HG02678 (cell line): ENCODE data around the gene TSACC.
"Not testable (repeated sequence)": the region's sequence is repeated elsewhere in the genome, so short reads cannot be mapped to it uniquely, and the experiment has no call there.

Experiments
- ATAC-seq: cut with Tn5 transposase; IDR thresholded peaks from one replicate; pipeline ENCODE4 v1.9.1; 2021; ENCODE audit warnings: mild to moderate bottlenecking, moderate library complexity; ENCODE audit not compliant: unreplicated experiment

Gene TSACC

GRCh38 chr1:156346035-156346434 is 7.7 kb downstream of the TSACC start:
- not testable (repeated sequence) for ATAC-seq

- ATAC-seq = no peak
Measured at GRCh38 chr1:156346636-156347035, 8.3 kb downstream of the TSACC start.

- ATAC-seq = no peak
Measured at GRCh38 chr1:156347331-156347730, 9.0 kb downstream of the TSACC start.

GRCh38 chr1:156352481-156352880 is 14.2 kb downstream of the TSACC start:
- ATAC-seq = not testable (repeated sequence)

- ATAC-seq = no peak
Measured at GRCh38 chr1:156356262-156356874, 18.0 kb downstream of the TSACC start.

GRCh38 chr1:156356875-156357534 is 18.7 kb downstream of the TSACC start:
- peak; percentile 74 for ATAC-seq

GRCh38 chr1:156357977-156358376 is 19.7 kb downstream of the TSACC start:
- no peak for ATAC-seq

GRCh38 chr1:156358641-156359040 is 20.3 kb downstream of the TSACC start:
- ATAC-seq = no peak

- ATAC-seq = no peak
Measured at GRCh38 chr1:156359249-156359648, 20.9 kb downstream of the TSACC start.

- no peak for ATAC-seq
Measured at GRCh38 chr1:156359973-156360372, 21.6 kb downstream of the TSACC start.

- no peak for ATAC-seq
Measured at GRCh38 chr1:156360534-156360933, 22.2 kb downstream of the TSACC start.

GRCh38 chr1:156365754-156366153 is 27.4 kb downstream of the TSACC start:
- no peak for ATAC-seq

GRCh38 chr1:156366378-156367166 is 28.2 kb downstream of the TSACC start:
- no peak for ATAC-seq

- ATAC-seq = no peak
Measured at GRCh38 chr1:156367383-156368156, 29.2 kb downstream of the TSACC start.

- ATAC-seq = no peak
Measured at GRCh38 chr1:156368157-156368658, 29.9 kb downstream of the TSACC start.

GRCh38 chr1:156368889-156369684 is 30.8 kb downstream of the TSACC start, which contains the start of gene RHBG:
TSS of gene RHBG (plus strand) at chr1:156369211. CDS start at chr1:156369250, 39 bp downstream.
- ATAC-seq = no peak

GRCh38 chr1:156369685-156370286 is 31.5 kb downstream of the TSACC start:
- not testable (repeated sequence) for ATAC-seq

GRCh38 chr1:156371553-156372264 is 33.4 kb downstream of the TSACC start:
- no peak for ATAC-seq

GRCh38 chr1:156372265-156372586 is 33.9 kb downstream of the TSACC start:
- no peak for ATAC-seq
